Tibial artery (tissue), 4 donors: Measurements from ENCODE around the gene ID1.
"Not testable (repeated sequence)": the region's sequence is repeated elsewhere in the genome, so short reads cannot be mapped to it uniquely, and the experiment has no call there.

Source experiments
- DNase-seq, 2 donors: peaks; one replicate each; pipeline ENCODE4 v3.0.0-alpha.2; 2019
- H3K27ac ChIP-seq, 2 donors: fragments of 200-600 bp; sonication (generic) in 1 of 2; 1 replicate in 1 of 2; 2 replicates in 1 of 2; pipeline ENCODE4 v1.5.1; 2018 to 2019; ENCODE audit warnings: mild to moderate bottlenecking in 1 of 2
- H3K27me3 ChIP-seq, 2 donors: fragments of 200-600 bp; sonication (generic) in 1 of 2; one replicate each; pipeline versions ENCODE4 v1.5.1 to v1.6.0; 2016 to 2019
- H3K36me3 ChIP-seq, 3 donors: fragments of 200-600 bp; sonication (generic) in 2 of 3; one replicate each; pipeline ENCODE4 v1.5.1; 2016 to 2019; ENCODE audit warnings: mild to moderate bottlenecking in 2 of 3
- H3K4me1 ChIP-seq, 4 donors: fragments of 200-600 bp; sonication (generic) in 2 of 4; 1 replicate in 3 of 4; 2 replicates in 1 of 4; pipeline ENCODE4 v1.5.1; 2016 to 2019
- H3K4me3 ChIP-seq, 2 donors: fragments of 200-600 bp; sonication (generic) in 1 of 2; 1 replicate in 1 of 2; 2 replicates in 1 of 2; pipeline ENCODE4 v1.5.1; 2018 to 2019; ENCODE audit warnings: mild to moderate bottlenecking in 2 of 2
- H3K9me3 ChIP-seq, 3 donors: fragments of 200-600 bp; sonication (generic) in 1 of 3; one replicate each; pipeline ENCODE4 v1.5.1; 2016 to 2019
- CTCF ChIP-seq, 2 experiments: fragments of 200-600 bp in 1 of 2; fragments of 450-650 bp in 1 of 2; IDR thresholded peaks; one replicate each; pipeline ENCODE4 v1.5.1; 2017 to 2019; ENCODE audit warnings: antibody characterized with exemption in 2 of 2, mild to moderate bottlenecking in 1 of 2, moderate library complexity in 1 of 2
- intact Hi-C: fragments of 100-400 bp; cut with DNase I; formaldehyde crosslinking; loops from one replicate; pipeline ENCODE4 v1.15.0; 2023; ENCODE audit warnings: low total_unique reads

ID1 gene

DNA sequence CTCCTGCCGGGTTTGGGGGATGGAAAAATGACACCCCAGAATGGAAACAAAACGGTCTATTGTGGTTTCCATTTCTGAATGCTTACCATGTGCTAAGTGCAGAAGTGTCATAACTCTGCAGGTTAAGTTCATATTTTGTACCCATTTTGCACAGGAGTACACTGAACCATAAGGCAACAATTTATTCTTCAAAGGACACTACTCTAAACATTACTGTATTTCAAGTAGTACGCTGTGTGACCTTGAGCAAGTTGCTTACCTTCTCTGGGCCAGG is 9.8 kb upstream of the ID1 start:
- H3K27ac ChIP-seq, result peak overlapping the region; percentile 80 to 85
- DNase-seq, result no peak
- intact Hi-C loops, result no loop called here
- H3K27me3 ChIP-seq, result no peaks in the 10 kb centered on the region
- peaks cover 0 to 29% (median 15%) of the 10 kb centered on the region in 4 donors for H3K4me1 ChIP-seq
- H3K36me3 ChIP-seq, result no peaks in the 10 kb centered on the region
- H3K4me3 ChIP-seq, result no peak overlapping the region
- H3K9me3 ChIP-seq, result no peaks in the 10 kb centered on the region
- no peak for TF ChIP-seq CTCF (IDR thresholded peaks at IDR 0.05)

DNA sequence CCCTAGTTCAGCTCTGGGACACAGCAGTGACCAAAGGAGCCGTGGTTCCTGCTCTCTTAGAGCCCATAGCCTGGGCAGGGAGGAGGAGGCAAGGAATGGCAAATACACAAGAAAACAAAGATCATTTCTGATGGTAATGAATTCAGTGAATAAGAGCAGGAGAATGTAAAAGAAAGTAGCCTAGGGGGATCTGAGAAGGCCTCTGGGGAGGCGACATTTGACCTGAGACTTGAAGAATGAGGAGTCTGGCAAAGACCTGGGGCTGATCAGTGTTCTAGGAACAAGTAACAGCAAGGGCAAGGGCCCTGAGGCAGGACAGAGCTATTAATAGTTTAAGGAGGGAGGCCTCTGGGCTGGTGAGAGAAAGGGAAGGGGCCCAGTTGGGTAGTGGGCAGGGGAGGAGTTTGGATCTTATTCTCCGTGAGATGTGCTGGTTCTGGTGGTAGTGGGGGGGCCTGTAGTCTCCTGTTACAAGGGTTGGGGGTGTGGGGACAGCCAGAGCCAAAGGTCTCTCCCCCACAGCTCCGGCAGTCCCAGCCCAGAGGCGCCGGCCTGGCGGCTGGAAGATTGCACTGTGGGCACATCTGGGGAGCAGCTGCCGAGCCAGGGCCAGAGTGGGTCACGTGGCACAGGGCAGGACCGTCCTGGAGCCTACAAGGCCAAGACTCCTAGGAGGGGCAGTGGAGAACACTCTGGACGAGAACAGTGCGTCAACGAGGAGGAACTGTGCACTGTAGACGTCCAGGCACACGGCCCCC is 9.3 kb upstream of the ID1 start:
- H3K4me1 ChIP-seq, result peaks cover 0 to 29% (median 15%) of the 10 kb centered on the region in 4 donors
- no peak overlapping the region for H3K4me3 ChIP-seq
- H3K27me3 ChIP-seq, result no peaks in the 10 kb centered on the region
- peak overlapping the region; percentile 80 to 85 for H3K27ac ChIP-seq
- TF ChIP-seq CTCF (IDR thresholded peaks at IDR 0.05), result no peak
- H3K36me3 ChIP-seq, result no peaks in the 10 kb centered on the region
- DNase-seq, result peak; percentile 89 to 96
- no peaks in the 10 kb centered on the region for H3K9me3 ChIP-seq
- intact Hi-C loops, result no loop called here

DNA sequence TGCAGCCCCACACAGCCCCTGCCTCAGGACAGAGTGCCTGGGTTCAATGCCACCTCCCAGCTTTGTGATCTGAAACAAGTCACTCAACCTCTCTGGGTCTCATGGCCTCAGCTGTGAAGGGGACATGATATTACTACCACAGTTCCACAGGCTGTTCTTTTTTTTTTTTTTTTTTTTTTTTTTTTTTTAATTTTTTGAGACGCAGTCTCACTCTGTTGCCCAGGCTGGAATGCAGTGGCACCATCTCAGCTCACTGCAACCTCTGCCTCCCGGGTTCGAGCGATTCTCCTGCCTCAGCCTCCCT is 8.7 kb upstream of the ID1 start:
- peak overlapping the region; percentile 80 to 85 for H3K27ac ChIP-seq
- H3K9me3 ChIP-seq, H3K36me3 ChIP-seq, H3K4me3 ChIP-seq, H3K27me3 ChIP-seq, intact Hi-C loops, DNase-seq: not testable (repeated sequence)
- H3K4me1 ChIP-seq, result peaks cover 0 to 29% (median 15%) of the 10 kb centered on the region in 4 donors

DNA sequence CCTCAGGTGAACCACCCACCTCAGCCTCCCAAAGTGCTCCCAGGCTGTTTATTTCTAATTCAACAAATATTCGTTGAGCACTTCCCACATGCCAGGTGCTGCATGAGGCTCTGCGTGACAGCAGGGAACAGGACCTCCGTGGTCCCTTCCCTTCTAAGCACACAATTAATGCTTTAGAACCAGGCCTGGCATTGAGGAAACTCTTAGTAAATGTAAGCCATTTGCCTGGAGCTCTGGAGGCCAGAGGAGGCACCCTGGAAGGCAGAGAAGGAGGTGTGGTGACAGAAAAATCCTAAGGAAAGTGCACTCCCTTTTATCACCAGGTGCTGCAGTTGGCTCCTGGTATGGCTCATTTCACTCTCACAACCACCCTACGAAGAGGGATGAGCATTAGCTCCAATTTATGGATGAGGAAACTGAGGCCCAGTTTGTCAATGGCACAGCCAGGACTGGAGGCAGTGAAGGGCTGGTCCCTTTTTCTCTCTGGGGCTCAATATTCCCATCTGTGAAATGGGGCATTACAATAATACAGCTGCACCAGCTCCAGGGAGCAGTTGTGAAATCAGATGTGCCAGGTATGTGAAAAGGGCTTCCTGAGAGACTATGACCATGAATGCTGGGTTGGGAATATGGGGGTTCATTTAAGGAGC is 8.1 kb upstream of the ID1 start:
- H3K4me1 ChIP-seq, result peaks cover 0 to 29% (median 15%) of the 10 kb centered on the region in 4 donors
- H3K27ac ChIP-seq, result peak overlapping the region; percentile 80 to 85
- H3K36me3 ChIP-seq, result no peaks in the 10 kb centered on the region
- no peak for DNase-seq
- H3K4me3 ChIP-seq, result no peak overlapping the region
- intact Hi-C loops, result no loop called here
- no peaks in the 10 kb centered on the region for H3K27me3 ChIP-seq
- TF ChIP-seq CTCF (IDR thresholded peaks at IDR 0.05), result no peak
- no peaks in the 10 kb centered on the region for H3K9me3 ChIP-seq

DNA sequence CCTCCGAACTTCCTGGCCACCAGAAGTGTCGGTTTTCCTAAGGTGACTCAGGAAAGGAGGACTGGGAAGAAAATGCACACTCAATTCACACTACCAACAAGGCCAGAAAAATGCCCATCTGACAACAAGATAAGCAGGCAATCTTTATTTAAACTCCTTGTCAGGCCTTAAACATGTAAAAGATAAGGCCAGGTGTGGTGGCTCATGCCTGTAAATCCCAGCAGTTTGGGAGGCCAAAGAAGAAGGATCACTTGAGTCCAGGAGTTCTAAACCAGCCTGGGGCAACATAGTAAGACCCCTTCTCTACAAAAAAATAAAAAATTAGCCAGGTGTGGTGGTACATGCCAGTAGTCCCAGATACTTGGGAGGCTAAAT is 7.6 kb upstream of the ID1 start:
- Histone ChIP-seq H3K4me3 (no peak overlapping the region), H3K27me3 (no peaks in the 10 kb centered on the region), H3K36me3 (no peaks in the 10 kb centered on the region), H3K9me3 (no peaks in the 10 kb centered on the region), H3K27ac (peak overlapping the region; percentile 80 to 85), H3K4me1 (peaks cover 0 to 29% (median 15%) of the 10 kb centered on the region in 4 donors)
- TF ChIP-seq CTCF (IDR thresholded peaks at IDR 0.05), result no peak
- DNase-seq, result no peak
- intact Hi-C loops, result no loop called here

DNA sequence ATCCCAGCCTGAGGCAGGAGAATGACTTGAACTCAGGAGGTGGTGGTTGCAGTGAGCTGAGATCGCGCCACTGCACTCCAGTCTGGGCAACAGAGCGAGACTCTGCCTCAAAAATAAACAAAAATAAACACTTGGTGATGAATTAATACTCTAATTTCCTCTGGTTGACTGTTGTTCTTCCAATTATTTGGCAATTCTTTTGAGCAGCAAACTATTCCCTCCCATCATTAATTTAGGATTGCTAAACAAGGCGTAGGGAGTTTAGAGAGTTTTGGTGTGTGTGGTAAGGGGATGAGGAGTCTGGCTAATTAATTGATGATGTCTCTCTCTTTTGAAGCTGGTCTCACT is 2.7 kb upstream of the ID1 start:
- peaks cover 0 to 16% (median 0%) of the 10 kb centered on the region in 3 donors for H3K36me3 ChIP-seq
- intact Hi-C loops, result no loop called here
- no peak for TF ChIP-seq CTCF (IDR thresholded peaks at IDR 0.05)
- no peaks in the 10 kb centered on the region for H3K9me3 ChIP-seq
- DNase-seq, result no peak
- peaks cover 0 to 27% (median 13%) of the 10 kb centered on the region in 4 donors for H3K4me1 ChIP-seq
- H3K4me3 ChIP-seq, result no peak overlapping the region
- peak overlapping the region; percentile 46 to 94 for H3K27ac ChIP-seq
- H3K27me3 ChIP-seq, result no peaks in the 10 kb centered on the region
